Heart left ventricle (tissue), 16 donors: ENCODE measurements around the gene CCL13. TPM values are rescaled to one million over a fixed set of nuclear protein-coding genes. Genes with fewer than 3 reads are reported as not detected.

Experiments used
- ATAC-seq, 4 donors: fragments of 200-7000 bp; cut with Tn5 transposase; one replicate each; pipeline ENCODE4 v1.9.1; 2020 to 2022; ENCODE audit warnings: moderate library complexity in 4 of 4, mild to moderate bottlenecking in 3 of 4, moderate number of reproducible peaks in 1 of 4
- DNase-seq, 5 donors: peaks; one replicate each; pipeline ENCODE4 v3.0.0-alpha.2; 2020
- H3K27ac ChIP-seq, 12 donors: fragments of 200-600 bp; sonication (generic) in 4 of 12; one replicate each; pipeline versions ENCODE4 v1.5.0 to v1.8.0; 2016 to 2022; ENCODE audit warnings: mild to moderate bottlenecking in 2 of 12
- H3K27me3 ChIP-seq, 9 donors: fragments of 200-600 bp; sonication (generic) in 2 of 9; one replicate each; pipeline versions ENCODE4 v1.5.1 to v1.8.0; 2016 to 2022; ENCODE audit warnings: mild to moderate bottlenecking in 3 of 9
- H3K36me3 ChIP-seq, 9 donors: fragments of 200-600 bp; sonication (generic) in 2 of 9; one replicate each; pipeline versions ENCODE4 v1.5.0 to v1.8.0; 2018 to 2022; ENCODE audit warnings: mild to moderate bottlenecking in 2 of 9
- H3K4me1 ChIP-seq, 12 donors: fragments of 200-600 bp; sonication (generic) in 4 of 12; one replicate each; pipeline versions ENCODE4 v1.5.0 to v1.8.0; 2016 to 2022; ENCODE audit warnings: mild to moderate bottlenecking in 3 of 12
- H3K4me3 ChIP-seq, 12 donors: fragments of 200-600 bp; sonication (generic) in 4 of 12; one replicate each; pipeline versions ENCODE4 v1.5.0 to v1.8.0; 2017 to 2022; ENCODE audit warnings: mild to moderate bottlenecking in 9 of 12, moderate library complexity in 4 of 12
- H3K9me3 ChIP-seq, 12 donors: fragments of 200-600 bp; sonication (generic) in 4 of 12; one replicate each; pipeline versions ENCODE4 v1.5.0 to v1.8.0; 2016 to 2022; ENCODE audit warnings: mild to moderate bottlenecking in 1 of 12
- CTCF ChIP-seq, 12 donors: fragments of 200-600 bp; sonication (generic) in 4 of 12; IDR thresholded peaks; one replicate each; pipeline versions ENCODE4 v1.5.0 to v1.8.0; 2018 to 2022; ENCODE audit warnings: antibody characterized with exemption in 12 of 12, mild to moderate bottlenecking in 5 of 12
- POLR2A ChIP-seq, 2 donors: fragments of 450-650 bp; IDR thresholded peaks; one replicate each; pipeline ENCODE4 v1.6.1; 2017; ENCODE audit warnings: antibody characterized with exemption in 2 of 2, mild to moderate bottlenecking in 2 of 2, moderate library complexity in 2 of 2
- WGBS, 4 donors: extraction: QIAGEN DNeasy Blood & Tissue Kit in 2 of 4; methylation state at CpG; one replicate each; pipeline versions ENCODE4 v1.1.5 to v1.1.7; 2013 to 2018; 5-methylcytosine and 5-hydroxymethylcytosine counted together
- intact Hi-C, 10 donors: fragments of 100-400 bp; cut with DNase I; formaldehyde crosslinking; loops; one replicate each; pipeline versions ENCODE4 v1.11.1 to v1.14.2; 2022
- polyA plus RNA-seq, 2 donors: library from polyadenylated mRNA; stranded (reverse); fragments of 200-250 nt; gene quantifications; one replicate each; pipeline ENCODE4 v1.2.3, GENCODE V29; 2013
- total RNA-seq, 9 donors: library from RNA; depleted of rRNA in 2 of 9; stranded (reverse); fragments of >200 nt in 2 of 9; fragmentation: NEBNext Ultra II Directional in 3 of 9; extraction: Animal tissue kit (Norgen Biotek cat#: 25700) in 3 of 9; gene quantifications; one replicate each; pipeline versions ENCODE4 v1.1.0 to v1.2.4, GENCODE V29; 2016 to 2023
- donor health status: ischemic (EF 13 %, LVEDD 7.1; RV severe dilation, severe dysfunction).
- donor health status: healthy with polysubstance abuse.
- donor health status: DM: no; HTN: yes; CAD: no.
- donor health status: DM: no; HTN: no; CAD: no.
- donor health status: ischemic (EF 25% LVEDD 6.9; RV normal size, moderate dysfunction).
- donor health status: ischemic (EF 25% LVEDD 5.7; RV mildly dilated, moderate dysfunction).
- donor health status: healthy.
- donor health status: DM: yes; HTN: yes; CAD: no.
- donor health status: ischemic (EF 35%, LVEDD 5.7; RV mildly dilated, moderate dysfunction).
- donor health status: nonischemic (EF 11% LVEDD 7.7; RV severe dilation, severe dysfunction).
- donor health status: DM: yes; HTN: yes; CAD: no.
- donor health status: PGD.
- donor health status: ischemic (EF 29% LVEDD 5.4; RV normal size, mild dysfunction).
- donor health status: nonischemic (EF 23%, LVEDD 6.1; RV moderate dilation, normal function).

The CCL13 gene
- total and polyA plus RNA-seq, 11 donors = 0.29 to 98.0 (median 1.1) TPM; not detected in 2

GRCh38 chr17:34351096-34351495 lies 5.2 kb upstream of the CCL13 start:
- H3K4me1 ChIP-seq = peaks cover 0 to 20% (median 0%) of the 10 kb centered on the region in 12 donors
- no peak for ATAC-seq
- no peak overlapping the region for H3K4me3 ChIP-seq
- DNase-seq = no peak
- H3K9me3 ChIP-seq = peaks cover 0 to 11% (median 0%) of the 10 kb centered on the region in 12 donors
- no peaks in the 10 kb centered on the region for H3K36me3 ChIP-seq
- H3K27ac ChIP-seq = no peak overlapping the region
- WGBS, 4 donors = 86 to 96% (median 89%) methylated on average over 1 of the region's 1 CpG
- no peaks in the 10 kb centered on the region for H3K27me3 ChIP-seq
- intact Hi-C loops = no loop called here
- no peak for TF ChIP-seq CTCF (IDR thresholded peaks at IDR 0.05)
- no peak for TF ChIP-seq POLR2A (IDR thresholded peaks at IDR 0.05)

- no peak for DNase-seq
- H3K9me3 ChIP-seq = peaks cover 0 to 11% (median 0%) of the 10 kb centered on the region in 12 donors
- intact Hi-C loops = no loop called here
- H3K4me3 ChIP-seq = no peak overlapping the region
- no peak for ATAC-seq
- no peaks in the 10 kb centered on the region for H3K27me3 ChIP-seq
- peaks cover 0 to 22% (median 0%) of the 10 kb centered on the region in 12 donors for H3K4me1 ChIP-seq
- no peak overlapping the region for H3K27ac ChIP-seq
- no peaks in the 10 kb centered on the region for H3K36me3 ChIP-seq
- no peak for TF ChIP-seq CTCF (IDR thresholded peaks at IDR 0.05)
- TF ChIP-seq POLR2A (IDR thresholded peaks at IDR 0.05) = no peak
Measured at GRCh38 chr17:34352191-34352590, 4.1 kb upstream of the CCL13 start.

GRCh38 chr17:34354637-34355036 lies 1.6 kb upstream of the CCL13 start:
- Histone ChIP-seq H3K27ac (peak overlapping the region in 1 of 12 donors; percentile 27), H3K9me3 (peaks cover 0 to 11% (median 0%) of the 10 kb centered on the region in 12 donors), H3K4me3 (no peak overlapping the region), H3K4me1 (peaks cover 0 to 22% (median 0%) of the 10 kb centered on the region in 12 donors), H3K27me3 (no peaks in the 10 kb centered on the region), H3K36me3 (no peaks in the 10 kb centered on the region)
- ATAC-seq = no peak
- no peak for TF ChIP-seq POLR2A (IDR thresholded peaks at IDR 0.05)
- TF ChIP-seq CTCF (IDR thresholded peaks at IDR 0.05) = no peak
- intact Hi-C loops = loop anchor here in 2 of 10 donors (5.0 kb wide), 1 partner anchor 47 kb away; no protein-coding TSS in a partner anchor
- DNase-seq = no peak

- peaks cover 0 to 11% (median 0%) of the 10 kb centered on the region in 12 donors for H3K9me3 ChIP-seq
- DNase-seq = no peak
- H3K27ac ChIP-seq = no peak overlapping the region
- TF ChIP-seq POLR2A (IDR thresholded peaks at IDR 0.05) = no peak
- TF ChIP-seq CTCF (IDR thresholded peaks at IDR 0.05) = no peak
- peaks cover 0 to 3% (median 0%) of the 10 kb centered on the region in 9 donors for H3K27me3 ChIP-seq
- peak overlapping the region in 1 of 12 donors; percentile 31 for H3K4me3 ChIP-seq
- 58 to 80% (median 71%) methylated on average over 2 of the region's 2 CpGs for WGBS, 4 donors
- no peaks in the 10 kb centered on the region for H3K36me3 ChIP-seq
- ATAC-seq = no peak
- intact Hi-C loops = loop anchor here in 3 of 10 donors (2.0 to 5.0 kb wide), 2 partner anchors 50 to 157 kb away; no protein-coding TSS in a partner anchor
- peaks cover 0 to 29% (median 3%) of the 10 kb centered on the region in 12 donors for H3K4me1 ChIP-seq
Measured at GRCh38 chr17:34357398-34357797, 1.1 kb downstream of the CCL13 start.
